ENCODE data around the gene UGGT1. TPM values are rescaled to one million over a fixed set of nuclear protein-coding genes. Genes with fewer than 3 reads are reported as not detected.

Gene UGGT1
- total and polyA plus RNA-seq, 2 donors (not counting 3 experiments of a cell fraction or from before 2014, with no cell fraction given): 27.6 to 83.2 TPM

- Histone ChIP-seq H3K36me3 (ENCODE audit: control insufficient read depth in 2 of 2, extremely low read depth in 1 of 2, insufficient read depth in 2 of 2, low read length in 2 of 2) (peaks cover 15 to 17% of the 10 kb centered on the region in 2 experiments), H3K27me3 (ENCODE audit: control insufficient read depth in 2 of 2, insufficient read depth in 2 of 2, low read length in 2 of 2) (no peaks in the 10 kb centered on the region), H3K79me2 (ENCODE audit: control insufficient read depth, insufficient read depth, low read length) (no peaks in the 10 kb centered on the region), H3K4me3 (replicated peaks in 1 of 3; ENCODE audit: insufficient read depth in 1 of 3, low read depth in 1 of 3, low read length in 3 of 3) (no peak overlapping the region), H3K9me3 (replicated peaks; ENCODE audit: control insufficient read depth, insufficient read depth, low read length) (no peaks in the 10 kb centered on the region), H3K9me1 (replicated peaks; ENCODE audit: control insufficient read depth, extremely low read depth, insufficient read depth, low read length) (no peaks in the 10 kb centered on the region), H4K20me1 (replicated peaks; ENCODE audit: control insufficient read depth, extremely low read depth, insufficient read depth, low read length) (no peaks in the 10 kb centered on the region), H3K4me2 (ENCODE audit: insufficient read depth, low read length) (no peak overlapping the region), H3K9ac (replicated peaks; ENCODE audit: extremely low read depth, insufficient read depth, low read length) (no peak overlapping the region), H3K4me1 (ENCODE audit: control insufficient read depth, extremely low read depth, insufficient read depth, low read length) (no peaks in the 10 kb centered on the region), H2AFZ (ENCODE audit: low read depth, low read length) (no peak overlapping the region), H3K27ac (ENCODE audit: insufficient read depth, low read depth, low read length) (no peak overlapping the region)
- ChIA-PET CTCF (interaction anchor here (1.6 kb wide), 1 partner anchor 23 kb away, joined by 4 read pairs; no protein-coding TSS in a partner anchor), POLR2A (no interaction called here)
- DNase-seq (ENCODE audit: low read depth, low spot score) (no peak), FAIRE-seq (no peak)
- intact Hi-C loops (cut with micrococcal nuclease): no loop called here
- dilution Hi-C loops (cut with MboI; ENCODE audit: extremely low pct_ligation_motif_present, low sequenced_read_pairs): no loop called here
- no TSS peak for BruUV-seq (replicated peaks)
- no peak for TF ChIP-seq GATA2 (IDR thresholded peaks at IDR 0.05; ENCODE audit: insufficient read depth, insufficient read length, low read depth, low read length)
Observed at GRCh38 chr2:128155970-128156369, 65.0 kb downstream of the UGGT1 start.

GRCh38 chr2:128156812-128157211 is 65.8 kb downstream of the UGGT1 start:
- FAIRE-seq: peak; percentile 26
- intact Hi-C loops (cut with micrococcal nuclease): no loop called here

More at GRCh38 chr2:128156812-128157211, 65.8 kb downstream of the UGGT1 start:
- Histone ChIP-seq H3K9ac (replicated peaks; ENCODE audit: extremely low read depth, insufficient read depth, low read length) (no peak overlapping the region), H3K27ac (ENCODE audit: insufficient read depth, low read depth, low read length) (no peak overlapping the region), H3K27me3 (ENCODE audit: control insufficient read depth in 2 of 2, insufficient read depth in 2 of 2, low read length in 2 of 2) (no peaks in the 10 kb centered on the region), H4K20me1 (replicated peaks; ENCODE audit: control insufficient read depth, extremely low read depth, insufficient read depth, low read length) (no peaks in the 10 kb centered on the region), H3K79me2 (ENCODE audit: control insufficient read depth, insufficient read depth, low read length) (no peaks in the 10 kb centered on the region), H3K4me3 (replicated peaks in 1 of 3; ENCODE audit: insufficient read depth in 1 of 3, low read depth in 1 of 3, low read length in 3 of 3) (no peak overlapping the region), H2AFZ (ENCODE audit: low read depth, low read length) (no peak overlapping the region), H3K36me3 (ENCODE audit: control insufficient read depth in 2 of 2, extremely low read depth in 1 of 2, insufficient read depth in 2 of 2, low read length in 2 of 2) (peaks cover 16 to 20% of the 10 kb centered on the region in 2 experiments), H3K9me1 (replicated peaks; ENCODE audit: control insufficient read depth, extremely low read depth, insufficient read depth, low read length) (no peaks in the 10 kb centered on the region), H3K4me2 (ENCODE audit: insufficient read depth, low read length) (no peak overlapping the region), H3K4me1 (ENCODE audit: control insufficient read depth, extremely low read depth, insufficient read depth, low read length) (no peaks in the 10 kb centered on the region), H3K9me3 (replicated peaks; ENCODE audit: control insufficient read depth, insufficient read depth, low read length) (no peaks in the 10 kb centered on the region)
- ChIA-PET POLR2A (no interaction called here), CTCF (interaction anchor here (1.6 kb wide), 1 partner anchor 22 kb away, joined by 4 read pairs; no protein-coding TSS in a partner anchor)
- dilution Hi-C loops (cut with MboI; ENCODE audit: extremely low pct_ligation_motif_present, low sequenced_read_pairs): no loop called here
- no TSS peak for BruUV-seq (replicated peaks)
- DNase-seq (ENCODE audit: low read depth, low spot score): no peak
- TF ChIP-seq CTCF (IDR thresholded peaks at IDR 0.05; ENCODE audit: extremely low read depth in 1 of 2, insufficient read depth in 1 of 2, low read depth in 1 of 2, low read length in 2 of 2): no peak
- TF ChIP-seq FOS (IDR thresholded peaks at IDR 0.05; ENCODE audit: borderline replicate concordance, insufficient read depth, low read length): no peak
- no peak for TF ChIP-seq POLR2A (IDR thresholded peaks at IDR 0.05; ENCODE audit: low read depth, low read length)
- TF ChIP-seq JUN (IDR thresholded peaks at IDR 0.05; ENCODE audit: borderline replicate concordance, insufficient read depth, insufficient read length, low read depth): no peak
- TF ChIP-seq GATA2 (IDR thresholded peaks at IDR 0.05; ENCODE audit: insufficient read depth, insufficient read length, low read depth, low read length): no peak
- TF ChIP-seq MAX (IDR thresholded peaks at IDR 0.05; ENCODE audit: insufficient read depth, insufficient read length): no peak
- TF ChIP-seq POLR2AphosphoS5 (IDR thresholded peaks at IDR 0.05; ENCODE audit: insufficient read depth, low read depth, low read length): no peak
- no peak for TF ChIP-seq EZH2 (IDR thresholded peaks at IDR 0.05; ENCODE audit: borderline replicate concordance, low read depth, low read length, severe bottlenecking)
- TF ChIP-seq MYC (IDR thresholded peaks at IDR 0.05; ENCODE audit: low read depth, low read length): no peak

Measured in endothelial cell of umbilical vein (primary cell).